Jurkat, Clone E6-1 (cell line): Measurements from ENCODE around the gene BUD23.
A peak's percentile ranks its signal among the peaks of the same experiment; 100 is the strongest.
"Not testable (repeated sequence)": the region's sequence is repeated elsewhere in the genome, so short reads cannot be mapped to it uniquely, and the experiment has no call there.

Source experiments
- DNase-seq: peaks from one replicate; pipeline ENCODE4 v3.0.0-alpha.2; 2011; ENCODE audit warnings: low read depth, low spot score
- H3K4me3 ChIP-seq: 2 replicates; pipeline ENCODE4 v1.5.1; 2011; ENCODE audit warnings: mild to moderate bottlenecking, low read length, control low read depth, moderate library complexity

The BUD23 gene

GRCh38 chr7:73667344-73668102, 15.9 kb upstream of the BUD23 start, which contains the start of gene VPS37D:
VPS37D (plus strand) TSS chr7:73667831; CDS start chr7:73667959, 128 bp downstream.
- peak; percentile 67 for DNase-seq
- H3K4me3 ChIP-seq = peak within 1 kb of the TSS; percentile 58

GRCh38 chr7:73668103-73668885, 15.1 kb upstream of the BUD23 start:
- no peak for DNase-seq
- H3K4me3 ChIP-seq = peak overlapping the region; percentile 58

GRCh38 chr7:73668886-73669230, 14.5 kb upstream of the BUD23 start:
- no peak for DNase-seq
- peak overlapping the region; percentile 58 for H3K4me3 ChIP-seq

GRCh38 chr7:73669288-73669701, 14.1 kb upstream of the BUD23 start:
- H3K4me3 ChIP-seq = no peak overlapping the region
- DNase-seq = no peak

GRCh38 chr7:73669858-73670385, 13.5 kb upstream of the BUD23 start:
- no peak overlapping the region for H3K4me3 ChIP-seq
- no peak for DNase-seq

GRCh38 chr7:73671322-73671661, 12.1 kb upstream of the BUD23 start:
- no peak for DNase-seq
- no peak overlapping the region for H3K4me3 ChIP-seq

GRCh38 chr7:73671857-73672445, 11.4 kb upstream of the BUD23 start:
- H3K4me3 ChIP-seq = no peak overlapping the region
- DNase-seq = no peak

- DNase-seq = no peak
- H3K4me3 ChIP-seq = no peak overlapping the region
Observed at GRCh38 chr7:73674468-73675124, 8.8 kb upstream of the BUD23 start.

GRCh38 chr7:73676062-73676461, 7.3 kb upstream of the BUD23 start:
- not testable (repeated sequence) for H3K4me3 ChIP-seq, DNase-seq

- DNase-seq = no peak
- no peak overlapping the region for H3K4me3 ChIP-seq
Observed at GRCh38 chr7:73678862-73679261, 4.5 kb upstream of the BUD23 start.

GRCh38 chr7:73679709-73680108, 3.7 kb upstream of the BUD23 start:
- no peak for DNase-seq
- H3K4me3 ChIP-seq = no peak overlapping the region

- no peak overlapping the region for H3K4me3 ChIP-seq
- DNase-seq = no peak
Observed at GRCh38 chr7:73680501-73680900, 2.9 kb upstream of the BUD23 start.

GRCh38 chr7:73681031-73681430, 2.4 kb upstream of the BUD23 start:
- DNase-seq = no peak
- no peak overlapping the region for H3K4me3 ChIP-seq

- peak overlapping the region; percentile 80 for H3K4me3 ChIP-seq
- no peak for DNase-seq
Observed at GRCh38 chr7:73682745-73683055, 697 bp upstream of the BUD23 start.

- no peak for DNase-seq
- H3K4me3 ChIP-seq = peak overlapping the region; percentile 80
Observed at GRCh38 chr7:73683788-73684693, 644 bp downstream of the BUD23 start.

- no peak overlapping the region for H3K4me3 ChIP-seq
- DNase-seq = no peak
Observed at GRCh38 chr7:73685311-73685710, 1.9 kb downstream of the BUD23 start.

- DNase-seq = no peak
- H3K4me3 ChIP-seq = no peak overlapping the region
Observed at GRCh38 chr7:73688288-73688687, 4.9 kb downstream of the BUD23 start.

- H3K4me3 ChIP-seq = no peak overlapping the region
- DNase-seq = no peak
Observed at GRCh38 chr7:73690646-73691045, 7.2 kb downstream of the BUD23 start.

GRCh38 chr7:73696372-73696771, 13.0 kb downstream of the BUD23 start:
- H3K4me3 ChIP-seq = no peak overlapping the region

More at GRCh38 chr7:73696372-73696771, 13.0 kb downstream of the BUD23 start:
- no peak for DNase-seq
